ENCODE measurements around the gene GBGT1.

GRCh38 chr9:133163504-133164172 lies at the start of gene GBGT1:
- TF ChIP-seq ELF4 (CRISPR knock-in tag; IDR thresholded peaks at IDR 0.05) (no peak), HMGN3 (IDR thresholded peaks at IDR 0.05; ENCODE audit: borderline replicate concordance, extremely low read depth, insufficient read length, low read depth, low read length) (peak; percentile 39), POLR2A (conservative IDR thresholded peaks at IDR 0.05) (peak; percentile 73)

Measured in K562 (cell line).